GM19023 (cell line): ENCODE results near the gene SLC31A1.

Experiments used
- ATAC-seq: cut with Tn5 transposase; IDR thresholded peaks from one replicate; pipeline ENCODE4 v1.9.1; 2021; ENCODE audit warnings: mild to moderate bottlenecking, moderate library complexity; ENCODE audit not compliant: unreplicated experiment

Gene SLC31A1

DNA sequence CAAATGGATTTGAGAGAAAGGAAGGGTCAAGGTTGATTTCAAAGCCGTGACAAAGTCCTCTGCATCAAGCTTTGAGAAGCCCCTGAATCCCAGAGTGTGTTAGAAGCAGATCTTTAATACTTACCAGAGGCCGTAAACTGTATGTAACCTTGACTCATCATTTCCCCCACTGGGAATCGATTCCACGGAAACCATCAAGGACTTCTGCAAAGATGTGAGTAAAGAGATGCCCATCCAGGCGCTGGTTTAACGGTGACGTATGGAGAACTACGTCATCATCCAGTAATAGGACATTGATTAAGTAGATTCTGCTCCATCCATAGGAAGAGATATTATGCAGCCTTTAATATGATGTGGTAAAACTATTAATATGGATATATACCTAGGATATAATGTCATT is 80.2 kb downstream of the SLC31A1 start:
- ATAC-seq, result no peak

DNA sequence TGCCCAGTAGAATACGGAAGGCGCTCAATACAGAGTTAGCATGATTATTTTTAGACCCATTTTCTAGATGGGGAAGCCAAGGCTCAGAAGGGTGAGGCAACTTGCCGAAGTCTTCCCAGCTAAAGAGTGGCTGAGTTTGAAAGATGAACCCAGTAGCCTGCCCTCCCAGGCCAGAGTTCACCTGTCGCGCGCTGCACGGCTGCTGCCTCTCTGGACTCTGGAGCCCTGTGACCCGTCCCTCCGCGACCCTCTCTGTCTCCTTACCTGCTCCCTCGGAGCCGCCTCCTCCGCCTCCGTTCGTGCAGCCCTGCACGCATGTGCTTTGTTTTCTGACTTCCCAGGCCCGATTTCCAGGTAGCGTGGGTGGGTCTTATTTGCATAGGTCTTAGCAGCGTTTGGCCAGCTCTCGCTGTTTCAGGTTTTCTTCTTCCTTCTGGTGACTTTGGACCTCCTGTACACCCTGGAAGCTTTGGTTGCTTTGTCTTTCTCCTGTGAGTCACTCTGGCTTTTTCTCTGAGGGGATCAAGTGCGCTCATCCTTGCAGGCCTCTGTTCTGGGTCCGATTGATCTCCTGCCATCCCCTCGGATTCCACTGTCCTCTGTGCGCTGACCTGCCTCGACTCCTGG is 81.6 kb downstream of the SLC31A1 start, which contains the start of gene RNF183:
Gene RNF183 (minus strand): TSS at position 585 of the 627 bp plus-strand sequence. CDS start 5,192 bp downstream, outside the sequence.
- ATAC-seq, result no peak

DNA sequence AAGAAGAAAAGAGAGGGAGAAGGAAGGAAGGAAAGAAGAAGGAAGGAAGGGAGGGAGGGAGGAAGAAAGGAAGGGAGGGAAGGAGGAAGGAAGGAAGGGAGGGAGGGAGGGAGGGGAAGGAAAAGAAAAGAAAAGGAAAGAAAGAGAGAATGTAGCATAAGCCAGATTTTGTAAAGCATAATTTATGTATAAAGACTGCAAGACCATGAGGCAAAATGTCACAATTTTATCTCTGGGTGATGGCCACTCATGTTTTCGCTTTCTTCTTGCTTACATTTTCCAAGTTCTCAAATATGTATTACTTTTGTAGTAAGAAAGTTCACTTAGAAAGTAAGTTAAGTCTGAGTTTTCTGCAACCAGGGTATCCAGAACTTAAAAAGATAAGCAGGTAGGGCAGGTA is 85.2 kb downstream of the SLC31A1 start:
- no peak for ATAC-seq

DNA sequence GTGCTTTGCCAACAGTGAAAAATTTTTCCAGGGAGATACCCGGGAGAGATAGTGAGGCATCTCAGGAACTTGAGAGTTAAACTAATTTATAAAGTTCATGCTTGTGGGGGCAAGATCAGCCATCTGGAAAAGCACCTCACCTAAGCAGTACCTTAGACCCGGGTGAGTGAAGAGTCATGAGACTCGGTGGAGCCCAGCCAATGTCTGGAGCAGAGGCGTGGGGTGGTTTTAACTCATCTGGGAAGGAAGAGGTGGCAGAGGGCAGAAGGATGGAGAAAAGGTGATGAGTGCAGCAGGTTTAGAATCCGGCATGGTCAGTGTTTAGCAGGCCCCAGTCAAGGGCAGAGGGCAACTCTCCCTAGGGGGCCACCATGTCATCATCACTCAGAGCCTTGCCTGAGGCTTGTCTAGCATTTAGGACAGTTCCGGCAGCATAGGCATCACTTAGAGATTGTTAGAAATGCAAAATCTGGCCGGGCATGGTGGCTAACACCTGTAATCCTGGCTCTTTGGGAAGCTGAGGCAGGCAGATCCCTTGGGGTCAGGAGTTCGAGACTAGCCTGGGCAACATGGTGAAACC is 86.1 kb downstream of the SLC31A1 start:
- no peak for ATAC-seq

DNA sequence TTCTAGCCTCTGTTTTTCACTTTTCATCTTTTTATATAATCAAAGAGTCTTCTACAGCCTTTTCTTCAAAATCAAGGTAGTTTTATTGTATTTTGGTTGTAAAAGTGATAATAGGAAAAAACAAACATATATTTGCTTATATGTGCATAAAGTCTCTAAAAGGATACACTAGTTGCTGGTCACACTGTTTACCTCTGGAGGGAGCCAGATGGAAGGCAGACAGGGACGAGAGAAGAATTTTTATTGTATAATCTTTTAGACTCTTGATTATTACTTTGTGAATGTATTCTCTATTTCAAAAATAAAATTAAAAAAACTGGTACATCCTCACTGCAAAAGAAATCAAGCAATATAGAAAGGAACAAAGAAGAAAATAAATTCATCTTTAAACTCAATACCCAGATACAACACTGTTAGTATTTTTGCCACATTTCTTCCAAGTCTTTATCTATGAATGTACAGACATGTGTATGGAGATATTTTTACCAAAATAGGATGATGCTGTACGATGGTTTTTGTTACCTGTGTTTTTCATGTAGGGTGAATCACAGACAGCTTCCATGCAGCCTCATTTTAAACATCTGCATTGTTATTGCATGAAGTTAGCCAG is 88.0 kb downstream of the SLC31A1 start:
- ATAC-seq, result no peak

DNA sequence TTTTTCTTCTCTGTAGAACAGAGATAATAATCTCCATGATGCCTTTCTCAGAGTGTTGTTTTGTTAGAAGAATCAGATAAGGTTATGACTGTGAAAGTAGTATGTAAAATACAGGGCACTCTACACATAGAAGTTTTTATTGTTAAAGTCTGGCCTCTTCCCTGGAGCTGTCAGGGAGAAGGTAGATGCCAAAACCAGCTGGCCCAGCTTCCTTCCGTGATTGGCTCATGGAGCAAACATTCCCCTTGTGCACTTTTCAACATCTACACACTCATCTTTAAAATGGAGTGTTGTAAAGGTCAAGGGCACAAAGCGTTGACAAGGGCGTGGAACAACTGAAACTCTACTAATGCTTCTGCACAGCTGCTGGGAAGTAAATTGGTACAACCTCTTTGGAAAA is 89.2 kb downstream of the SLC31A1 start:
- no peak for ATAC-seq

DNA sequence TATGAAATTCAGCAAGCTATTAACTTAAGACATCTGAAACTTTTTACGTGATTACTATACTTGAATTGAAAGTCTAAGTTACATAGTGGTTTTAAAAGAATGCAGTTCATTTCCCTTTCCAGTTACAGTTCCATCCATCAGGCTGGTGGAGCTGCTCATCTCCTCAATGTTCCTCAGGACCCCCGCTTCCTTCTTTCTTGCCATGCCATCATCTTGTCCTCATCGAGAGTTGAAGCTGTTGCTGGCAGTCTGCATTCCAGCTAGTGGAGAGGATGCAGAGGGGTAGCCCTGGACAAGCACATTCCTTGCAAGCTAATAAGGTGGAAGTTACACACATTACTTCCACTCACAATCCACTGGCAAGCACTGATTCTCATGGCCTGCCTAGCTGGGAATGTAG is 90.6 kb downstream of the SLC31A1 start:
- ATAC-seq, result no peak

DNA sequence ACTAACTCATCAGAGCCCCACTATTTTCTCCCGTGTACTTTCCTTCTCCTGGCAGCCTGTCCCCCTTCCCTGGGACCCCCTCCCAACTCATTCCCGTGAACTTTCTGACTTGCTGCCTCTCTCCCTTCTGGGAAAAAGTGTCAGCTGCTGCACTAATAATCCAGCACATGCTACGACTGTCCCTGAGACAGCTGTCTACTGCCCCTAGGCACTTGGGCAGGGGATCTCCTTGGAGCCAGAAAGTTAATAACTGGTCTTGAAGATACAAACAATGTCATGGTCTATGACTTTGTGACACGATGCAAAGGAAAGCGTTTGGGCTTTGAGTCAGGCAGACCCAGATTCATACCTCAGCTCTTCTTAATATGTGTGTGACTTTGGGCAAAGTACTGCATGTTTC is 91.9 kb downstream of the SLC31A1 start:
- no peak for ATAC-seq
